A673 (cell line): ENCODE measurements around the gene DNAH1. TPM values are rescaled to one million over a fixed set of nuclear protein-coding genes. Genes with fewer than 3 reads are reported as not detected.
A peak's percentile ranks its signal among the peaks of the same experiment; 100 is the strongest.
"Not testable (repeated sequence)": the region's sequence is repeated elsewhere in the genome, so short reads cannot be mapped to it uniquely, and the experiment has no call there.

Experiments
- BruUV-seq: library from RNA; stranded (reverse); fragments of 400-500 nt; replicated peaks from 2 replicates; lab custom pipeline; 2021; lab: Mats Ljungman, UMichigan
- CTCF ChIA-PET: fragments of 300-600 bp; sonication (Branson Sonifier 250); formaldehyde crosslinking; loops from one replicate; lab custom pipeline; 2022; ENCODE audit warnings: antibody characterized with exemption; lab: Charles Lee
- POLR2A ChIA-PET: fragments of 300-600 bp; sonication (Branson Sonifier 250); formaldehyde crosslinking; loops from one replicate; lab custom pipeline; 2022; ENCODE audit warnings: antibody characterized with exemption; ENCODE audit not compliant: low non-redundant PET; lab: Charles Lee
- DNase-seq: peaks from one replicate; pipeline ENCODE4 v3.0.0-alpha.2; 2015; ENCODE audit warnings: low spot score
- H3K27ac ChIP-seq: fragments of 200-600 bp; sonication (generic); 2 replicates; pipeline ENCODE4 v1.5.1; 2016; ENCODE audit warnings: mixed run types, low read depth, mild to moderate bottlenecking, mixed read lengths, antibody characterized with exemption, low read length; ENCODE audit not compliant: poor library complexity, severe bottlenecking
- H3K27me3 ChIP-seq: fragments of 200-600 bp; sonication (generic); replicated peaks from 2 replicates; pipeline ENCODE4 v1.6.1; 2017; ENCODE audit warnings: mixed run types, low read depth, mild to moderate bottlenecking, mixed read lengths, antibody characterized with exemption, low read length; ENCODE audit not compliant: insufficient read depth, poor library complexity
- H3K36me3 ChIP-seq: fragments of 200-600 bp; sonication (generic); 2 replicates; pipeline ENCODE4 v1.6.1; 2016; ENCODE audit warnings: mixed run types, mild to moderate bottlenecking, mixed read lengths, antibody characterized with exemption, low read length; ENCODE audit not compliant: insufficient read depth, poor library complexity, severe bottlenecking
- H3K4me1 ChIP-seq: fragments of 200-600 bp; sonication (generic); 2 replicates; pipeline ENCODE4 v1.6.1; 2017; ENCODE audit warnings: mixed run types, mild to moderate bottlenecking, mixed read lengths, antibody characterized with exemption, low read length; ENCODE audit not compliant: insufficient read depth, poor library complexity, severe bottlenecking
- H3K4me3 ChIP-seq: fragments of 200-600 bp; sonication (generic); 2 replicates; pipeline ENCODE4 v1.5.1; 2016; ENCODE audit warnings: low read depth, mixed run types, mild to moderate bottlenecking, mixed read lengths, low read length; ENCODE audit not compliant: poor library complexity, severe bottlenecking
- H3K9me3 ChIP-seq: fragments of 200-600 bp; sonication (generic); 2 replicates; pipeline ENCODE4 v1.6.1; 2016; ENCODE audit warnings: mixed run types, low read depth, mild to moderate bottlenecking, mixed read lengths, antibody characterized with exemption, low read length; ENCODE audit not compliant: poor library complexity, severe bottlenecking
- EZH2 ChIP-seq: fragments of 200-600 bp; sonication (generic); IDR thresholded peaks from 2 replicates; pipeline ENCODE4 v1.6.1; 2017; ENCODE audit warnings: borderline replicate concordance, low read depth, mild to moderate bottlenecking, mixed read lengths, antibody characterized with exemption, low read length; ENCODE audit not compliant: poor library complexity, severe bottlenecking
- intact Hi-C: fragments of 100-400 bp; cut with micrococcal nuclease; formaldehyde crosslinking; loops from one replicate; pipeline ENCODE4 v1.10.0; 2022; ENCODE audit not compliant: unreplicated experiment
- total RNA-seq: library from RNA; stranded (reverse); gene quantifications from 2 replicates; pipeline ENCODE4 v1.2.3, GENCODE V29; 2021
- TF ChIP-seq, protein P1 (sequence below): fragments of 300-800, 200-600 bp; sonication (generic); conservative IDR thresholded peaks from 2 replicates; pipeline ENCODE4 v1.5.1; 2017; ENCODE audit warnings: low read depth, mild to moderate bottlenecking, antibody characterized with exemption, low read length, moderate library complexity, mixed read lengths

DNAH1 gene
- total RNA-seq, 1 experiment from 2014 or later = 1.3 TPM

DNA sequence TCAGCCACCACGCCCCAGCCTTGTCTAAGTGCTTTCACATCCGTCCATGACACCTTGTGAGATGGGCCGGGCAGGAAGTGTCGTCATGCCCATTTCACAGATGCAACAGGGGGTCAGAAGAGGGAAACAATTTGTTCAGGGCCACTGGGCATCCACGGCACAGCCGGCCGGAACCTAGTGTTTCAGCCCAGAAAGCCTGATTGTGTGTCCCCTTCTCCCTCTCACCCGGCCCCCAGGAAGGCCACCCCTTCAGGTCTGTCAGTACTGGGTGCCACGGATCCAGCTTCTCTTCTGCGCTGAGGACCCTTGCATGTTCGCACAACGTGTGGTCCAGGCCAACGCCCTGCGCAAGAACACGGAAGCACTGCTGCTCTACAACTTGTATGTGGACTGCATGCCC, 15.8 kb downstream of the DNAH1 start:
- no peak for DNase-seq

DNA sequence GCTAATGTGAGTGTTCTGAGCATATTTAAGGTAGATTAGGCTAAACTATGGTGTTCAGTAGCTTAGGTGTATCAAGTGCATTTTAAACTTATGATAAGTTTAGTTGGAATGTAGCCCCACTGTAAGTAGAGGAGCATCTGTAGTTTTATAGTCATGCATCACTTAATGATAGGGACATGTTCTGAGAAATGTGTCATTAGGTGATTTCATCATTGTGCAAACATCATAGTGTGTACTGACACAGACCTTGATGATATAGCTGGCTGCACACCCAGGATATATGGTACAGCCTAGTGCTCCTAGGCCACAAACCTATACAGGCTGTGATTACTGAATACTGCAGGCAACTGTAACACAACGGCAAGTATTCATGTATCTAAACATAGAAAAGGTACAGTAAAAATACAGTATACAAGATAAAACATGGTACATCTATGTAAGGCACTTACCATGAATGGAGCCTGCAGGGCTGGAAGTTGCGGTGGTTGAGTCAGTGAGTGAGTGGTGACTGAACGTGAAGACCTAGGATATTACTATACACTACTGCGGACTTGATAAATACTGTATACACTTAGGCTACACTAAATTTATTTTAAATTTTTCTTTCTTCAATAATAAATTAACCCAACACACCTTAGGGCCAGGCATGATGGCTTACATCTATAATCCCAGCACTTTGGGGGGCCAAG, 17.9 kb downstream of the DNAH1 start:
- BruUV-seq = no TSS peak
- no peaks in the 10 kb centered on the region for H3K4me1 ChIP-seq
- H3K4me3 ChIP-seq = no peak overlapping the region
- no peak for DNase-seq
- intact Hi-C loops = loop anchor here (2.0 kb wide), 1 partner anchor 35 kb away; no protein-coding TSS in a partner anchor
- no peaks in the 10 kb centered on the region for H3K9me3 ChIP-seq
- POLR2A ChIA-PET = no interaction called here
- TF ChIP-seq, protein P1, sequence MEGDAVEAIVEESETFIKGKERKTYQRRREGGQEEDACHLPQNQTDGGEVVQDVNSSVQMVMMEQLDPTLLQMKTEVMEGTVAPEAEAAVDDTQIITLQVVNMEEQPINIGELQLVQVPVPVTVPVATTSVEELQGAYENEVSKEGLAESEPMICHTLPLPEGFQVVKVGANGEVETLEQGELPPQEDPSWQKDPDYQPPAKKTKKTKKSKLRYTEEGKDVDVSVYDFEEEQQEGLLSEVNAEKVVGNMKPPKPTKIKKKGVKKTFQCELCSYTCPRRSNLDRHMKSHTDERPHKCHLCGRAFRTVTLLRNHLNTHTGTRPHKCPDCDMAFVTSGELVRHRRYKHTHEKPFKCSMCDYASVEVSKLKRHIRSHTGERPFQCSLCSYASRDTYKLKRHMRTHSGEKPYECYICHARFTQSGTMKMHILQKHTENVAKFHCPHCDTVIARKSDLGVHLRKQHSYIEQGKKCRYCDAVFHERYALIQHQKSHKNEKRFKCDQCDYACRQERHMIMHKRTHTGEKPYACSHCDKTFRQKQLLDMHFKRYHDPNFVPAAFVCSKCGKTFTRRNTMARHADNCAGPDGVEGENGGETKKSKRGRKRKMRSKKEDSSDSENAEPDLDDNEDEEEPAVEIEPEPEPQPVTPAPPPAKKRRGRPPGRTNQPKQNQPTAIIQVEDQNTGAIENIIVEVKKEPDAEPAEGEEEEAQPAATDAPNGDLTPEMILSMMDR = no peak
- H3K36me3 ChIP-seq = no peaks in the 10 kb centered on the region
- CTCF ChIA-PET = no interaction called here
- H3K27ac ChIP-seq = no peak overlapping the region
- H3K27me3 ChIP-seq = no peaks in the 10 kb centered on the region

More for the DNA sequence above, 15.8 kb downstream of the DNAH1 start:
- Histone ChIP-seq H3K27ac (no peak overlapping the region), H3K36me3 (no peaks in the 10 kb centered on the region), H3K9me3 (no peaks in the 10 kb centered on the region), H3K4me1 (no peaks in the 10 kb centered on the region), H3K4me3 (no peak overlapping the region), H3K27me3 (no peaks in the 10 kb centered on the region)
- ChIA-PET POLR2A (no interaction called here), CTCF (no interaction called here)
- TF ChIP-seq EZH2 = no peak
- TF ChIP-seq, protein P1 = no peak
- intact Hi-C loops = no loop called here
- BruUV-seq = no TSS peak

DNA sequence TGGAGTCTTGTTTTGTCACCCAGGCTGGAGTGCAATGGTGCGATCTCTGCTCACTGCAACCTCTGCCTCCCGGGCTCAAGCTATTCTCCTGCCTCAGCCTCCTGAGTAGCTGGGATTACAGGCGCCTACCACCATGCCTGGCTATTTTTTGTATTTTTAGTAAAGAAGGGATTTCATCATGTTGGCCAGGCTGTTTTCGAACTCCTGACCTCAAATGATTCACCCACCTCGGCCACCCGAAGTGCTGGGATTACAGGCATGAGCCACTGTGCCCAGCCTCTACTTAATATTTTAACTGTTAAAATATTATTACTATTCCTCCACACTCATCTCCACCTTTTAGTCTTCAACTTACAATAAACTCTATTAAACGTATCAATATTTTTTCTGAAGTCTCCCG, 22.0 kb downstream of the DNAH1 start:
- H3K4me1 ChIP-seq, H3K4me3 ChIP-seq, DNase-seq, CTCF ChIA-PET, H3K27me3 ChIP-seq, BruUV-seq, POLR2A ChIA-PET, H3K36me3 ChIP-seq, H3K27ac ChIP-seq, H3K9me3 ChIP-seq: not testable (repeated sequence)
- intact Hi-C loops = loop anchor here (2.0 kb wide), 1 partner anchor 337 kb away; no protein-coding TSS in a partner anchor

DNA sequence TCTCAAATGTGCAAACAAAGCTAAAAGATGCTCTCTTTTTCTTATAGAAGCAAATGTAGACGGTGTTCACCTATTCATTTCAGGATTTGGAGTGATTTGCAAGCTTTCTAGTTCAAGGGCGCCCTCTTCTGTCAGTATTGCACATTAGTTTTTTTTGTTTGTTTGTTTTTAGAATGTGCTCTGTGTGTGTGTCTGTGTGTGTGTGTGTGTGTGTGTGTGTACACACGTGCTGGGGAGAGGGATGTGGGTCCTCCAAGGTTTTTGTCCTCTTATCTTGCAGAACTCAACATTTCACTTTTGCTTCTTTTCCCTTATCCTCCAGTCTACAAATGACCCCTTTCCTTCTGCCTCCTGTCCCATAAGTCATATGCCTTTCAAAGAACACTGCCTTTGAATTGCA, 23.5 kb downstream of the DNAH1 start:
- peak; percentile 71 for DNase-seq
- BruUV-seq = no TSS peak
- no peak for TF ChIP-seq EZH2
- TF ChIP-seq, protein P1 = peak; percentile 60

More for the DNA sequence above, 23.5 kb downstream of the DNAH1 start:
- intact Hi-C loops = loop anchor here (1.0 to 2.0 kb wide), 2 partner anchors 119 to 339 kb away; no protein-coding TSS in a partner anchor
- H3K4me3 ChIP-seq = no peak overlapping the region
- no peaks in the 10 kb centered on the region for H3K36me3 ChIP-seq
- H3K27ac ChIP-seq = no peak overlapping the region
- H3K4me1 ChIP-seq = no peaks in the 10 kb centered on the region
- POLR2A ChIA-PET = no interaction called here
- no peaks in the 10 kb centered on the region for H3K27me3 ChIP-seq
- no peaks in the 10 kb centered on the region for H3K9me3 ChIP-seq
- CTCF ChIA-PET = interaction anchor here (0.7 to 1.6 kb wide), 3 partner anchors 12 to 119 kb away, joined by 3 to 13 read pairs (median 4); no protein-coding TSS in a partner anchor
